Measurements from ENCODE around the gene ACP3. TPM values are rescaled to one million over a fixed set of nuclear protein-coding genes. Genes with fewer than 3 reads are reported as not detected.

Gene ACP3
- total RNA-seq, 2 experiments from 2014 or later = not detected

- CTCF ChIA-PET = no interaction called here
- POLR2A ChIA-PET = no interaction called here
Measured at GRCh38 chr3:132401255-132401654, 84.0 kb downstream of the ACP3 start.

- CTCF ChIA-PET = no interaction called here
Measured at GRCh38 chr3:132404276-132404675, 87.1 kb downstream of the ACP3 start.

GRCh38 chr3:132405188-132405587, 88.0 kb downstream of the ACP3 start:
- CTCF ChIA-PET = no interaction called here
- POLR2A ChIA-PET = no interaction called here

More at GRCh38 chr3:132404276-132404675, 87.1 kb downstream of the ACP3 start:
- POLR2A ChIA-PET = no interaction called here

- ChIA-PET POLR2A (no interaction called here), CTCF (no interaction called here)
Measured at GRCh38 chr3:132405609-132406299, 88.5 kb downstream of the ACP3 start.

- ChIA-PET POLR2A (no interaction called here), CTCF (no interaction called here)
Measured at GRCh38 chr3:132406587-132406986, 89.4 kb downstream of the ACP3 start.

GRCh38 chr3:132407025-132407424, 89.8 kb downstream of the ACP3 start:
- CTCF ChIA-PET = no interaction called here
- POLR2A ChIA-PET = no interaction called here

Other genes starting within 250 kb of the ACP3 start
- 10 to 100 TPM; 39.5 to 41.0 TPM for gene DNAJC13, start 100.1 kb downstream of the ACP3 start, total RNA-seq

Data from activated CD8-positive, alpha-beta memory T cell treated with anti-CD3 and anti-CD28 coated beads for 36 hours (primary cell).